HK-2 (cell line): ENCODE measurements around the gene C4BPB.
A peak's percentile ranks its signal among the peaks of the same experiment; 100 is the strongest.

Experiments used
- DNase-seq: peaks from one replicate; pipeline ENCODE4 v3.0.0-alpha.2; 2018; ENCODE audit not compliant: unreplicated experiment

C4BPB gene

GRCh38 chr1:207084701-207085180 lies 3.9 kb upstream of the C4BPB start:
- DNase-seq = peak; percentile 44

- DNase-seq = no peak
Observed at GRCh38 chr1:207085887-207086286, 2.8 kb upstream of the C4BPB start.

GRCh38 chr1:207088161-207088560 lies 499 bp upstream of the C4BPB start:
- no peak for DNase-seq

- DNase-seq = no peak
Observed at GRCh38 chr1:207089627-207090355, 1.1 kb downstream of the C4BPB start.

GRCh38 chr1:207091200-207091908 lies 2.7 kb downstream of the C4BPB start:
- DNase-seq = no peak

- no peak for DNase-seq
Observed at GRCh38 chr1:207093944-207094343, 5.3 kb downstream of the C4BPB start.

- DNase-seq = no peak
Observed at GRCh38 chr1:207097871-207098324, 9.2 kb downstream of the C4BPB start.

GRCh38 chr1:207101720-207102119 lies 13.1 kb downstream of the C4BPB start:
- no peak for DNase-seq

GRCh38 chr1:207102146-207102545 lies 13.5 kb downstream of the C4BPB start:
- DNase-seq = no peak

GRCh38 chr1:207102659-207103058 lies 14.0 kb downstream of the C4BPB start:
- no peak for DNase-seq

GRCh38 chr1:207103892-207104373 lies 15.3 kb downstream of the C4BPB start, which contains the start of gene C4BPA:
Gene C4BPA (plus strand): TSS chr1:207104233. CDS start chr1:207113026, 8,793 bp downstream.
- DNase-seq = no peak

GRCh38 chr1:207109004-207109403 lies 20.3 kb downstream of the C4BPB start:
- no peak for DNase-seq

- DNase-seq = no peak
Observed at GRCh38 chr1:207112616-207113296, 24.1 kb downstream of the C4BPB start.

GRCh38 chr1:207115269-207115668 lies 26.6 kb downstream of the C4BPB start:
- no peak for DNase-seq

- DNase-seq = no peak
Observed at GRCh38 chr1:207124389-207124788, 35.7 kb downstream of the C4BPB start.

- no peak for DNase-seq
Observed at GRCh38 chr1:207128336-207128921, 39.8 kb downstream of the C4BPB start.

GRCh38 chr1:207129053-207129452 lies 40.4 kb downstream of the C4BPB start:
- no peak for DNase-seq

GRCh38 chr1:207130252-207131036 lies 41.8 kb downstream of the C4BPB start:
- no peak for DNase-seq

GRCh38 chr1:207131163-207131562 lies 42.5 kb downstream of the C4BPB start:
- no peak for DNase-seq

GRCh38 chr1:207134581-207134980 lies 45.9 kb downstream of the C4BPB start:
- DNase-seq = no peak

GRCh38 chr1:207139616-207140015 lies 51.0 kb downstream of the C4BPB start:
- no peak for DNase-seq
